ENCODE measurements around the gene TWIST2.

The TWIST2 gene

DNA sequence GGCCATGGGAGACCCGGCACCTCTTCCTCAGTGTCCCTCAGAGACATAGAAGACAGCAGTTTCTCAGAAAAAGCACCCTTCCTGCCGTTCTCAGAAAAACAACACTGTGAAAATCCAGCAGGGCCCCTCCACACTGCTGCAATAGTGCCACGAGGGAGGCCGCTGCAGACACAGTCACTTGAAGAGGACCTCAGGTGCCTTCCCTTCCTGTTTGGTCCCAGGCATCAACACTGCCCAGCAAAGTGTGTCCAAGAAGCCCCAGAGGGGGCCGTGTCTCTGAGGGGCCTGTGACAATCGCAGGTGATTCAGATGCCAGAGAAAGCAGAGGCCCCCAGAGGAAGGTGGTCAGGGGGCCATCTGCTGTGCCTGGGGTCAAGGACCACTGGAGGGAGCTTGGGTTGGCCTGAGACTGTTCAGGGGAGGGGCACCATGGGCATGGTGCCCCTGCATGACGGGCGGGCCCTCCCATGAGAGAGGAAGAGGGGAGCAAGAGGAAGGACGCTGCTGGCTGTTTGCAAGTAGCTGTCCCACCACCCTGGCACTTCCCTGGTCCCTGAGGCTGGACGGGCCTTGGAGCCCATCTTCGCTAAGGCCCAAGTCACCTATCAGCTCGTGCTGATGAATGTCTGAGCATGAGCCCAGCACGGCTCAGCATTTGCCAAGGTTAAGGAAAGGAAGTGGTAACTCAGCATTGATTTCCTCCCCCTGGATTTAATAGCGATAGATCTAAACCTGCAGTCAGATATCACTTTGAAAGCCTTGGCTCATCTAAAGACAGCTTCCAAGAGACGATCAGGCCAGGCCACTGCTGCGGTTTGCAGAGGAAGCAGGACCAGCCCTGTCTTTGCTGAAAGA is 9.1 kb downstream of the TWIST2 start:
- no peak for DNase-seq

GRCh38 chr2:238857959-238858358 is 10.1 kb downstream of the TWIST2 start:
- no peak for DNase-seq

DNA sequence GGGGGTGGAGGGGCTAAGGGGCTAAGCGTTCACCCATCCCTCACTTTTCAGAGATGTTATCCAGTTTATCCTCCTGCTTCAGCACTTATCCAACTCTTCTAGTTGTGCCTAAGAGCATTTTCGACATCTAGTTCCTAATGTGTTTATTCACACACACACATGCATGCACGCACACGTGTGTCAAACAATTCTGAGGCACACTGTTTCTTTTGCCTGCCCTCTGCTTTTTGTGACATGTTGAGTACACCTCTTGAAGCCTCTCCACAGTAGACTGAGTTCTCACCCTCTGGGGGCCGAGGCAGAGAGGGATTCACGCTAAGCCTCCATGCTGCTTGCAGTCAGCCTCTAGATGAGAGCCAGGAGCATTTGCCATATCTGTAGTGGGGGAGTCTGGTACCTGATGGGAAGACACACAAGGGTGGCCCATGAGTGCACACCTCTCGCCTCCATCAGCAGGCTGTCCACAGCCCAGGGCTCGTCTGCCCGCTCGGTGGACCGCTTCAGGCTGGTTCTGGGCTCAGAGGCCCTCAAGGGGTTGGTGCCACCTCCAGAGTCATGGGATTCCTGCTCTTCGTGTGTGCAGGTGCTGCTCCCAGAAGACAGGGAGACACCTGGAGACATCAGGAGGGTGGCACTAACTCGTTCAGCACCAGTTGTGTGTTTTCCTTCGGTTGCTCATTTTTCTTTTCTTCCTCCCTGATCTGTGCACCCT is 11.9 kb downstream of the TWIST2 start:
- no peak for DNase-seq

DNA sequence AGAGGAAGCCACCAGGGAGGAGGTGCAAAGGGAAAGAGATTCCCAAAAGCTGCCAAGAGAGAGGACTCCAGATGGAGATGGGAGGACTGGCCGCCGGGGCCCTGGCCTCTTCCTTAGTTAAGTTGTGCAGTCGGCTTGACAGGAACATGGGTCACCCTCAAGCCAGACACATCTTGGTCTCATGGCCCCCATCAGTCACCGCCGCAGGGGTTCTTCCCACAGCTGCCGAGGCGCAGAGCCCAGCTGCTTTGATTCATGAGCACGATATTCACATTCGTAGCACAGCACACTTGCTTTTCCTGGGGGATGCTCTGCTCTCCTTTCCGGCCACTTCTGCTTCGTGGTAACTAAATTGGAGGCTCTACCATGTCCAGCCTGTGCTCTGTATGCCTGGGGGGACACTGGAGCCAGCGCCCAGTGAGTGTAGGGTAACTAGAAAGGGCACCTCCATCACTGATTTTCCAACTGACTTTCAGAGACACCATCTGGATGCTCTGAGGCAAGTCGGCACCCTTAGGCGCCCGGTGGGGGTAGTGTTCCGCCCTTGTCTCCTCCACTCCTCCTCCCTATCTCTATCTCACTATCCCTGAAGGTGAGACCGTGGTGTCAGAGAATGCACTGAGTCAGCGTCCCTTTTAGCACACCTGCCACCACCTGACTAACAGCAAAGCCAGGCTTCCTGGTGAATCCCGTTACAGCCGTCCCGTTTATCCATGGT is 13.3 kb downstream of the TWIST2 start:
- peak; percentile 83 for DNase-seq

DNA sequence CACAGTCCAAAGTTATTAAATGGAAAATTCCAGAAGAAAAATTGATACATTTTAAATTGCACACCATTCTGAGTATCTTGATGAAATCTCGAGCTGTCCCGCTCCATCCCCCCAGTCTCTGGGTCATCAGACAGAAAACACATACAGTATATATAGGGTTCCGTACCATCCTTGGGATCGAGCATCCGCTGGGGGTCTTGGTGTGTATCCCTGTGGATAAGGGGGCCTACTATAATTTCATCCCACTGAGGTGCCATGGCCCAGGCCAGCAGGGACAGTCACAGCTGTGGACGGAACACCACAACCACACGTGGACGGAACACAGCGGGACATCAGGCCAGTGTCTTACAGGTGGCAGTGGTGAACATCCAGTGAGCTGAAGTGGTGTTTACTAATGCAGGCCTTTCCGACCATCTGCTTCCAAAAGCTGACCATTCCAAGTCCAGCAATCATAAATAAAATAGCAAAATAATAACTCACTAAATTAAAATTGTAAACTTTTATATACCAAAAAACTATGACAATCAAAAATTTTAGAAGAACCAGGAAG is 14.0 kb downstream of the TWIST2 start:
- DNase-seq = no peak

GRCh38 chr2:238862701-238863100 is 14.8 kb downstream of the TWIST2 start:
- no peak for DNase-seq

DNA sequence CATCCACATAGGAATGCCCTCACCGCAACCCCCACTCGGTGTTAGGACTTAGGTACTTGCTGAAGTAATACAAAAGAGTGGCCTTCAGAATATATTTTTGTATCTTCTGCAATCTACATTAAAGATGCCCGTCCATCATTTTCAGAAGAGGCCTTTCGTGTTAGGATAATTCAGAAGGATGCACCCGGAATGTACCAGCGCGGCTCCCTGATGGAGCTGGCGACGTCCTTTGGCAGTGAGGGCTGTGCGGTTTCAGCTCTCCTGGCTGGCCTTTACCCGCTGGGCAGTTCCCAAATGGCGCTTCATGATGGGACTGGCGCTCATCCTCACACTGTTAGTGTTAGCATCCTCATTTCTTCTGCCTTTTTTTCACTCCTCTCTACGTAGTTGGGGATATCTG is 15.3 kb downstream of the TWIST2 start:
- DNase-seq = no peak

DNA sequence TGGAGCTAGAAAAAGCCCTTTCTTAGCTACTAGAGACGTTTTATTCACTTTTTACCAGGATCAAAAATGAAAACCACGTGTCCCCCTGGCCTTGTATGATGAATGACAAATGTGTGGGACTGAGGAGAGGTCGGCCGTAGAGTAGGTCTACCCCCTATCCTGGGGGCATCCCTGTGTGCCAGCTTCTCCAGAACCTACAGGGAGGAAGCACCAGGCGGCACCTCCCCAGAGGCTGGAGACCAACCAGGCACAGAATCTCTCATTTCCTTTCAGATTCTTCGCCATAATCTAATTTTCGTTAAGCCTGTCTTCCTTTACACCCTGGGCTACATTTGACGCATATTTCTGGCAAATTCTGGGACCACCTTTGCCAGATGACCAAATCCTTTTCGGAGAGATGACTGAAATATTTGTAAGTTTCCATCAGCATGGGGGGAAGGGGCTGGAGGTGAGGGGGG is 15.9 kb downstream of the TWIST2 start:
- no peak for DNase-seq

- peak; percentile 99 for DNase-seq
Observed at GRCh38 chr2:238864207-238865014, 16.5 kb downstream of the TWIST2 start.

DNA sequence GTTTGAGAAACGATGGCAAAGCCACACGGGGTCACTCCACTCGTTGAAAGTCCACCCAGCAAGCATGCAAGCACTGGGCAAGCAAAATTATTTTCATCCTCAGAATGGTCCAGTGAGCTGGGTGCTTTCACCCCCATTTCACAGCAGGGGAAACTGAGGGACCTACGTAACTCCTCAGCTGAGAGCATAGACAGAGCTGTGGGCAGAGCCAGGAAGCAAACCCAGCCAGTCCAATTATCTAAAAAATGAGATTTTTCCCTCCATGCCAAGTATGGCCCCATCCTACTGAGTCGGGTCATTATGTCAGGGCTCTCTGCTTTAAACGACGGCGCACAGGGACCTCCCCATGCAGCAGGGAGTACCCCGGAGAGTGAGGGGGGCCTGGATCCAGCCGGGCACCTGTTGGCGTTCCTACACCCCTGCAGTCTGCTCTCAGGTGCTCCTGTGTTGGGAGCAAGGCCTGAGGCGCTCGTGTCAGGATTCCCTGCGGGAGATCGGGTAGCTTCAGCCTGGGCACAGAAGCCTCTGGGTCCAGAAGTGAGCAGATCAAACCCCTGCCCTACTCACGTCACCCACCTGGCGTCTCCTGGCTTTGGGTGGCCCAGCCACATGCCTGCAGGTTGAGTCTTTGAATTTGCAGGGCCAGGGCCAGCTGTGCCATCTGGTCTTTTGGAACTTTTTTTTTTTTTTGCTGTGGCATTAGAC is 17.3 kb downstream of the TWIST2 start:
- DNase-seq = no peak

- no peak for DNase-seq
Observed at GRCh38 chr2:238865744-238866355, 18.0 kb downstream of the TWIST2 start.

- DNase-seq = no peak
Observed at GRCh38 chr2:238866656-238867277, 18.9 kb downstream of the TWIST2 start.

GRCh38 chr2:238868067-238868524 is 20.2 kb downstream of the TWIST2 start:
- no peak for DNase-seq

DNA sequence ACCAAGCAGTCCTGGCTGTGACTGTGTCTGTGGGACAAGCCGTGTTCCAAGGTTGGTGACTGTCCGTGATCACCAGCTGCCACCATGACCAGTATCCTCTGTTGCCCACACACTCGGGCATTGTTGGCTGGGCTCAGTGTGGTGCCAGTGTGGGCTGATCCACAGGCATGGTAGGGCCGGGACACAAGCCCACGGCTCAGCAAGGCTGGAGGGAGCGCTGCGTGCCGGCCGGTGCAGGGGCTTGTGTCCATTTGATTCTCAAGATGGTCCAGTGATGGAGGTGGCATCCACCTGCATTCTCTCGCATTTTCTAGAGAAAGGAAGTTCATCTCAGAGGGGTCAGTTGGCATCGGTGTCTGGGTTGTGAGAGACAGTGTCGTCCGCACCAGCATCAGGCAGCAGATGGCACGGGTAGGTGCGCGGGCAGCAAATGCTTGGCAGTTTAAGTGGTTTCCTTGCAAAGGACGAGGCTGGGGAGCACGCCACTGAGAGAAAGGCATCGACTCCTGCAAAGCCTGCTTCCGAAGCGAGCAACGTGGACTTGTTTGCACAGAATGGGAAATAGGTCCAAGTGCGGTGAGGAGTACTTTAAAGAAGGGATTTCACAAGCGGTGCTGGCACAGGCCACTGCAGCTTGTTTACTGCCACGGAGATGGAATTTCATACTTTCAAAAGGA is 20.9 kb downstream of the TWIST2 start:
- DNase-seq = no peak

DNA sequence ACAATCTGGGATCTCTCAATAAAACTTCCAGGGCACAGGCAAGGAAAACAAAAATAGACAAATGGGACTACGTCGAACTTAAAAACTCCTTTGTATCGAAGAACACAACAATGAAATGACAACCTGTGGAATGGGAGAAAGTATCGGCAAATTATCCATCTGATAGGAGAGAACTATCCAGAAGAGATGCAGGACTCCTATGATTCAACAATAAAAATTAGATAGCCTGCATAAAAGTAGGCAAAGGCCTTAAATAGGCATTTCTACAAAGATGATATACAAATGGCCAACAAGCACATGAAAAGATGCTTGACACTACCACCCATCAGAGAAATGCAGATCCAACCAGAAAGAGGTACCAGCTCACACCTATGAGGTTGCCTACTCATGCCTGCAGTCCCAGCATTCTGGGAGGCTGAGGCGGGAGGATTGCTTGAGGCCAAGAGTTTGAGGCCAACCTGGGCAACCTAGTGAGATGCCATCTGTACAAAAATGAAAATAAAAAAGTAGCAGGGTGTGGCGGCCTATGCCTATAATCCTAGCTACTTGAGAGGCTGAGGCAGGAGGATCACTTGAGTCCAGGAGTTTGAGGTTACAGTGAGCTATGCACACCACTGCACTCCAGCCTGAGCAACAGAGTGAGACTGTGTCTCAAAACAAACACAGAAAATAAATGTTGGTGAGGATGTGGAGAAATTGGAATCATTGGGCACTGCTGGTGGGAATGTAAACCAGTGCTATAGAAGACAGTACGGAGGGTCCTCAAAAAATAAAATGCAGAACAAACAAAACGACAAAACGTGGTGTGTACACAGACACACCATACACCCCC is 21.6 kb downstream of the TWIST2 start:
- peak; percentile 44 for DNase-seq

DNA sequence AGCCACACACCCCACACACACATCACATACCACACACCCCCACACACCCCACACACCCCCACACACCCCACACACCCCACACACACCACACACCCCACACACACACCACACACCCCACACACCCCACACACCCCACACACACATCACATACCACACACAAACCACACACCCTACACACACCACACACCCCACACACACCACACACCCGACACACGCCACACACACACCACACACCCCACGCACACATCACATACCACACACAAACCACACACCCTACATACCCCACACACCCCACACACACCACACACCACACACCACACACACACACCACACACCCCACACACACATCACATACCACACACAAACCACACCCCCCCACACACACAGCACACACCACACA is 22.4 kb downstream of the TWIST2 start:
- DNase-seq = no peak

DNA sequence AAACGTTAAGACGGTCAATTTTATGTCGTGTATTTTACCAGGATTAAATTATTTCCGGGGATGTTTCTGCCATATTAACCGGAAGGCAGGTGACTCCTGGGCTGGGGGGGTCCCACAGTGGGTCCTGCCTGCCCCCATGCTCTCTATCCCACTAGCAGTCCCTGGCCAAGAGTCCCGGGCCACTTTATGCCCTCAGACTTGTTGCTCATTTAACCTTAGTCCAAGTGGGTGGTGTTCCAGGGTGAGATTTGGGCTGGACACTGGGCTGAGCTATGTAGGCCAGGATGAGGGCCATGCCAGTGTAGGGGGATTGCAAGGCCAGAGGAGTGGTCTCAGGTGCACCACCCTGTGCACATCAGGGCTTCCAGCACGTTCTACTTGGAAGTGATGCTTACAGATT is 24.1 kb downstream of the TWIST2 start:
- DNase-seq = no peak

DNA sequence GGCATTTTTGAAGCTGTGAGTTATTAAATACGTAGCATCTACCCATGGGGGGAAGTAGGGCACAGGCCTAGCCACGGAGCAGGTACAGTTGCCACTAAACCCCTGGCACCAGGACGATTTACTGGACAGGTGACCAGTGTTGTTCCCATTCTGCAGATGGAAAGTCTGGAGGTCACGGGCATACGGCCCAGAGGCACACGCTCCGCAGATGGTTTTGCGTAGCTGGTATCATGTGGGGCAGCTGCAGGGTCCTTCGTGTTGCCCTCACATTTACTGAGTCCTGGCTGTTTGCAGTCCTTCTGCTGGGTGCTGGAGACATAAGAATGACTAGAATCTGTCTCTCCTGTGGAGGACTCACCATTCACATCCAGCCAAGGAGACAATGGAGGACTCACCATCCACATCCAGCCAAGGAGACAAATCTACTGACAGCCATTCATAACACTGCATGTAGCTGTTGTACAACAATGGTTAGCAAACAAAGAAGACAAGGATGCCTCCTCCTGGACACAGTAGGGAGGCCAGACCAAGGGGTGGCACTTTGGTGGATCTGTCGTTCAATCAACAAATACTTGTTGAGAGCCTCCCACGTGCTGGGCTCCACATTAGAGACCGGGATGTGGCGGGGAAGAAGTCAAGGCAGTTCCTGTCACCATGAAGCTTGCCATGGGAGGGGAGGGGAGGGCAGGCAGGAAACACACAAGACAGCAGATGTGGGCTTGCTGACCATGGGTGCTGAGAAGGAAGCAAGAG is 24.9 kb downstream of the TWIST2 start:
- no peak for DNase-seq
